HG02938 (cell line): ENCODE measurements around the gene NALCN.

Experiments
- ATAC-seq: cut with Tn5 transposase; IDR thresholded peaks from one replicate; pipeline ENCODE4 v1.9.1; 2021; ENCODE audit warnings: mild to moderate bottlenecking, moderate library complexity; ENCODE audit not compliant: unreplicated experiment

NALCN gene

DNA sequence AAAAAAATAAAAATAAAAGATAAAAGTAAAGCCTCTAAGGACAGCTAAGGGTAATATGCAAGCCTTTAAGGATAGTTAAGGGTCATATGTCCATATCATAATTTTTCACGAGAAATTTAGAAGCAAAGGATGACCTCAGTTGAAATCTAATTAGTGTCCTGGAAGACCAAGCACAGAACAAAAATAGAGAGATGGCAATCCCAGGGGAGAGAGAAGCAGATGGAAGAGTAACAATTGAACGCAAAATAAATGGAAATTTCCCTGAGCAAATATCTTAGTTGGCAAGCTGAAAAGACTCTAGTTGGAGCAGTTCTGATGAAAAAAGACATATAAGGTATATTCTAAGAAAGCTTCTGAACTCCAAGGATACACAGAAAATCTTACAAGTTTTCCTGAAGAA lies 275.4 kb downstream of the NALCN start:
- no peak for ATAC-seq

DNA sequence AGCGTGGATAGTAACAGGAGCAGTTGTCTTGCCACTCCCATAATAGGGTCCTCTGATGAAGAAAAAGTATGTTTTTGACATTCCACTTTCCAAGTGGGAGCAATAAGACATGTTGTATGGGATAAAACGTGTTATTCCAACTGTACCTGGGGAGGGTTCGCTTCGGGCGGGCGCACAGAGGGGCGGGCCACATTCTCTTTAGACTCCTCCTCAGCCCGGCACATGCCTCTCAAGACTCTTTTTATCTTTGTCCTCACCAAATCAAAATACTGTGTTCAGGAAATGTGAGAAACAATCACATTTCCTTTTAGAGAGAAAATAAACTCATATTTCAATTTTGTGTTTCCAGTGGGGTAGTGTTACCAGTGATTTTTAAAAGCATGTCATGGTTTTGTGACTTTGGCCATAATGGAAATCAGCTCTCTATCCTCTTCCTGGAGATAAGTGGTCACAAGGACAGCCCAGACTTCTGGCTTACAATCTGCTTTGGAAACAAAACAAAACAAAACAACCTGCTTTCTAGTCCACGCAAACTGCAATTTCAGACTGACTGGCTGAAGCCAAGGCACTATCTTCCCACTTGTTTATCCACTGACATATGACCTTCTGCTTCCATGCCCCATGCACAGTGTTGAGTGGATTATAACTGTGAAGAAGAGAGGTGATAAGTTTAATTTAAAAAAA lies 276.1 kb downstream of the NALCN start:
- ATAC-seq, result no peak

GRCh38 chr13:101139081-101139480 lies 277.2 kb downstream of the NALCN start:
- no peak for ATAC-seq

GRCh38 chr13:101127741-101128353 lies 288.5 kb downstream of the NALCN start:
- ATAC-seq, result peak; percentile 93

DNA sequence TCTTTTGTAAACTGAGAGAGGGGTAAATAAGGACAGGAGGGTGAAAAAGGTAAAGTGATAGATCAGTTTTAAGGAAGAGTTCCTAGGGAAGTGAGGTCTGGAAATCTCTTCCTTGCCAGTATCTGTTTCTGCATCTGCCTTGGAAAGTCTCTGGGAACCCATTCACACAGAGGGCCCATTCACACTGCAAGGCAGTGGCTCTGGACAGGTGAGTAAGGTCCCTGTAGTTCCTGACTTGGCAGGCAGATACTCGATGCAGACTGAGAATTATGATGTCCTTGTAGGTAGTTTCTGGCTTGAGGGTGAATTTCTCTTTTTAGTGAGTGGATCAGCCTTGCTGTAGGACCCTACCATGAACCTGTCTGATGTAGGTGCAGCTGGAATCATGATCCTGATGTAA lies 293.3 kb downstream of the NALCN start:
- ATAC-seq, result no peak

- ATAC-seq, result no peak
Observed at GRCh38 chr13:101121608-101122007, 294.7 kb downstream of the NALCN start.

- ATAC-seq, result no peak
Observed at GRCh38 chr13:101120007-101120406, 296.3 kb downstream of the NALCN start.

GRCh38 chr13:101116826-101117225 lies 299.5 kb downstream of the NALCN start:
- no peak for ATAC-seq

GRCh38 chr13:101116341-101116740 lies 300.0 kb downstream of the NALCN start:
- no peak for ATAC-seq

DNA sequence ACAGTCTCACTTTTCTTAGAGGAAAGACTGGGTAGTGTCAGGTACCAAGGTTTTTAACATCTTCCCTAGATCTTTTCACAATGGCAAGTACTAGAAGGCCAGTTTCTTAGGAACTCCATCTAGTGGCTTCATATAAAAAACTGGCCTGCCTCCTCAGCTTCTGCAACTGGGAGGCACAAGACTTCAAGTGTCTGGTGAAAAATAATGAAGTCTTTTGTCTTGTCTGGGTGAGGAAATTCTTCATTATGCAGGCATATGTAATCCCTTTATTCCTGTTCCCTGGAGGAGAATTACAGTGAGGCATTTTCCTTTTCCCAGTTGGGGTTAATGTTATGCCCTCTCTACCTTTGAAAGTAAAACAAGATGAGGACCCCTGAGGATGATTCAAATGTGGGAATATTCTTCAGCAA lies 300.5 kb downstream of the NALCN start:
- no peak for ATAC-seq

GRCh38 chr13:101111894-101112293 lies 304.4 kb downstream of the NALCN start:
- no peak for ATAC-seq

DNA sequence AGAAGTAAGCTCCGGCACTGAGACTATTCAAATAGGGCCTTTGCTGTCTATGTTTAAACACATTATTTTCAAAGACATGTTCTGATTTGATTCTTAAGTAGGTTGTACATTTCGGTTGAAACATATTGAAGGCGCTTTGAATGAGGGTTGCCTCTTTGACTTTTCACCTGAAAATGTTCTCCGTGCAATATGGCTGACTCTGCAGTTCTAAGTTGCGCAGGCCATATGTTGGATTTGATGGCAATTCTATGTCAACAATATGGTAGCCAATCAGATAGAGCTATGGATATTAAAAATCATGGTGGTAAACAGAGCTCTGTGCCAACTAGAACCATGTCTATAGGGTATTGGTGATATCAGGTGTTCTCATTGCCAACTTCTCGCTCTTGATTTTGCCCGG lies 307.3 kb downstream of the NALCN start:
- no peak for ATAC-seq

DNA sequence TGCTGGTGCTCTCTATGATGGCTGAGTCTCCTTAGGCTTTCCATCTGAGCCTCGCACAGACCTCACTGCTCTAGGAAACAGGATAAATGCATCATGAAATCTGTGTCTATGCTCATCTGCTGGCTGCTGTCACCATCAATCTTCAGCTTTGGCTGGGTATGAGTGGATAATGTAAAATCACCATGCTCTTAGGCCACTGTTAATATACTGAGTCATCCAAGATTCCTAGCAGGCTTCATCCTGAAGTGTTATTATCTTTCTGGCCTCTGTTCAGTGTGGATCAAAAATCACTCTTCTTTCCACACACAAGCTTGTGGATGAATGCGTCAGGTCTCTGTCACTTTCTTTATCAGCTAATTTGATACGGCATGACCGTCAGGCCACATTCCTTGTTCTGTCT lies 317.4 kb downstream of the NALCN start:
- ATAC-seq, result no peak

DNA sequence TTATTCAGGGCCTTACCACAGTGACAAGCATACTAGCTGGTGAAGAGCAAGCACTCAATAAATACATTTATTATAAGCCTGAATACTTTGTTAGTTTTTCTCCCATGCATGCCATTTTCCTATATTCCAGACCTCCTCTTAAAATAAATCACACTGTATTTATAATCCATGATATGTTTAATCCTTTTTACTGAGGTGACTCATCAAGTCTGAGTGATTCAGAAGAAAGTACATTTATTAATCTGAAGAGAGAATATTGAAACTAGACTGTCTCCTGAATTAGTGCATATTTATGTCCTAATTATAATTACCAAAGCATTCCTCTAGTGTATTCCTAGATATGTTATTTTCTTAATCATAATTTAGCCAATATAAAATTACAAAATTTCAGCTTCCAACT lies 323.3 kb downstream of the NALCN start:
- ATAC-seq, result no peak

GRCh38 chr13:101090287-101090686 lies 326.0 kb downstream of the NALCN start:
- ATAC-seq, result no peak

DNA sequence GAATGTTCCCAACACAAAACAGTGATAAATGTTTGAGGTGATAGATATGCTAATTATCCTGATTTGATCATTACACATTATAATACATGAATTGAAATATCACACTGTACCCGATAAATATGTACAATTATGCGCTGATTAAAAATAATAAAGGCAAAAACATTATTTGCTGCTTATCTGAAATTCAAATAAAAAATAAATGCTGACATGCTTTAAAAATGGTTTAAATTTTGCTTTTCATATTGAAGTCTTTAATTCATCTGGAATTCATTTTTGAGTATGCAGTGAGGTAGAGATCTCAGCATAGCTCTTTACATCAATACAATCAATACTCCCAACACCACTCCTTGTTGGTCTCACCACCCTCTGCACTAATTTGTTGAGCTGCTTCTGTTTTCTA lies 330.8 kb downstream of the NALCN start:
- no peak for ATAC-seq

- no peak for ATAC-seq
Observed at GRCh38 chr13:101082441-101082840, 333.9 kb downstream of the NALCN start.

DNA sequence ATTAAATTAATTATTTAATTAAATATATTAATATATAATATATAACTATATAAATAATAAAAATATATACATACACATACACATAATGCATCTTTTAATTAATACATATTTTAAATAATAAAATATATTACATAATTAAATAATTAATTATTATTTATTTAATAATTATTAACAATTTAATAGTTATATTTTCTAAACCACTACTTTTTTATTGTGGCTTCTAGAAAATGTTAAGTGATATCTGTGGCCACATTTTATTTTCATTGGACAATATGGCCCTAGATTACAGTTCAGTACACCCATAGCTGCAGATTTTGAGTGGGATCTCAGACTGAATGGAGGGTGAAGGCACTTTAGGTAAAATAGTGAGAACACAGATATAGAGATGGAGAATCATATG lies 335.7 kb downstream of the NALCN start:
- no peak for ATAC-seq

DNA sequence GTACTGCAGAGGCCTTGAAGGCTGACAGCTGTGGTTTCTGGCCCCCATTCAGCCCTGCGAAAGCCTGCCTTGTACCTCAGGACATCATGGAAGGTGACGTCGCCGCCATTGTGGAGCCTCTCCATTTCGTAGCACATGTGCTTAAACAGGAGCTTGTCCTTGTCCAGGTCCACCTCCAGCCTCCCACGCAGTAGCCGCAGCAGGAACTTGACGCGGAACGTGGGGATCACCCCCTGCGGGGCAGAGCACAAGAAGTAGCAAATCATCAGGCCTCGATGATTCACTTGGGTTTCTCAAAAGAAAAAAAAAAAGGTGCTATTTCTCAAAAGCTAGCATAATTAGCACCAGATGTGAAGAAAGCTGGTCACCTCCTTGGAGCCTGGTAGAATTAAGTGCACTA lies 351.0 kb downstream of the NALCN start:
- no peak for ATAC-seq

GRCh38 chr13:101059793-101060192 lies 356.5 kb downstream of the NALCN start:
- ATAC-seq, result no peak

DNA sequence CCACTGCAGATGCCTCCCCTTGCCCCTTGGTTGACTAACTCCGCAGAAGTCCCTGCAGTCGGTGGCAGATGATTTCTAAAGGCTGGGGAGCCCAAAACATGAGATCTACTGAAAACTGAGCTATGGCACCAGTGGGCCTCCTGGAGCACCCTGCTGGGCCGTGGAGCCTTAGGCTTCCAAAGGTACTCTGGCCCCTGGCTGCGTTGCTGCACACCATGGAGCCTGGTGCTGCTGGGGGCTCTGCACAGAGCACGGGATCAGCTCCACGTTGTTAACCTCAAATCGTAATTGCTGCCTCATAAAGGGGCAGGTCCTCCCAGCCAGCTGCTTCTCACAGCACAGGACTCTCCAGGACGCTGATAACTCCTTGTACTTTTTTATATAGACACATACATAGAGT lies 357.5 kb downstream of the NALCN start:
- ATAC-seq, result no peak

DNA sequence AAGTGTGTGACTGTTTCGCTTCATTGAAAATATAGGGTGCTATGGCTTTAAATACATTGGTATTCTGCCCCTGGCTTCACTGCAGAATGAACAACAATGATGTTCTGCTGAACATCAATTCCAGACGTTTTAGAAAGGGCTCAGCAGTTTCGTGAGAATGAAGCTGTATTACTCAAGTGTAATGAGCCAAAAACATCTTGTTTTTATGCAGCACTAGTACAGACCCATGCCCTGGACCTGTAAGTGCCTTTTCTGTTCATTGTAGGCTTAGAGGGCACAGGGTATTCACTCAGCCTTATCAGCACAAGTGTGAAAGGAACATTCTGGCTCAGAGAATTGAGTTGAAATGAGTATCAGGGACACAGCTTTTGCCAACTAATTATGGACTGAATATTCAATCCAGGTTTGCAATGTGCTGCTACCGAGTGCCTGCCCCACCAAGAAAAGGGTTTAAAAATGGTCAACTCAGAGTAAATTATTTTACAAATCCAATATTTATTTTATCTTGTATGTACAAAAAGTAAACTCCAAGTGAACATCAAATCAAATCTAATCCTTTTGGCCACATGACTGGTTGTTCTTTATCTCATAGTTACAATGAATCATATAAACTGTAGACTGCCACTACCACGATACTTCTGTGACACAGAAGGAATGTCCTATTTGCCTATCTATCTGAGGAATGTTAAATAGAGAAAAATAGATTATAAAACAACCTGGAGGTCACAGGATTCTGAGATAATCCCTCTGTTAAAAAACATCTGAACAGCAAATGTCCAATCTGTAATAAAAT lies 362.8 kb downstream of the NALCN start:
- ATAC-seq, result no peak
